Tibial nerve (tissue), 4 donors: ENCODE data around the gene MOCOS.

ENCODE experiments used
- EP300 ChIP-seq, 2 donors: sonication (generic); formaldehyde crosslinking; IDR thresholded peaks; one replicate each; pipeline ENCODE4 v1.6.1; 2017; ENCODE audit warnings: antibody characterized with exemption in 2 of 2, mild to moderate bottlenecking in 1 of 2
- POLR2A ChIP-seq, 2 donors: fragments of 450-650 bp; IDR thresholded peaks; one replicate each; pipeline ENCODE4 v1.6.1; 2017; ENCODE audit warnings: antibody characterized with exemption in 2 of 2, mild to moderate bottlenecking in 2 of 2, moderate library complexity in 2 of 2
- TF ChIP-seq, protein P1 (sequence below), 5 experiments: fragments of 200-600 bp in 3 of 5; fragments of 450-650 bp in 2 of 5; sonication (generic) in 3 of 5; IDR thresholded peaks; one replicate each; pipeline ENCODE4 v1.5.1; 2016 to 2019; ENCODE audit warnings: antibody characterized with exemption in 5 of 5, mild to moderate bottlenecking in 3 of 5, moderate library complexity in 2 of 5

DNA sequence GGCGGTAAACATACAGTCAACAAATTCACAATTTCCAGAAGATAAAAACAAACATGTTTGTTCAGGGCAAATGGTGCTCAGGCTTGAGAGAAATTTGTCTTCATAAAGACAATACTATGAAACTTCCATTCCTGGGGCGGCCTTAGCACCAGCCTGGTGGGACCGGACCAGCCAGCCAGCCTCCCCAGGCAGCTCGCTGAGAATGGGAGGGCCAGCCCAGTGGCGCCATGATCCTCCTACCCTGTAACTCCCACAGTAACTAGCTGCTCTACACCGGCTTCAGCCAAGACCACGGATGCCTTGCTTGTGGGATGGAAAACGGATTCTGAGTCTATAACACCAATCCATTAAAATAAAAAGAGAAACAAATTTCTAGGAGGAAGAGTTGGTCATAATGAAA is 86.0 kb downstream of the MOCOS start:
- TF ChIP-seq, protein P1, sequence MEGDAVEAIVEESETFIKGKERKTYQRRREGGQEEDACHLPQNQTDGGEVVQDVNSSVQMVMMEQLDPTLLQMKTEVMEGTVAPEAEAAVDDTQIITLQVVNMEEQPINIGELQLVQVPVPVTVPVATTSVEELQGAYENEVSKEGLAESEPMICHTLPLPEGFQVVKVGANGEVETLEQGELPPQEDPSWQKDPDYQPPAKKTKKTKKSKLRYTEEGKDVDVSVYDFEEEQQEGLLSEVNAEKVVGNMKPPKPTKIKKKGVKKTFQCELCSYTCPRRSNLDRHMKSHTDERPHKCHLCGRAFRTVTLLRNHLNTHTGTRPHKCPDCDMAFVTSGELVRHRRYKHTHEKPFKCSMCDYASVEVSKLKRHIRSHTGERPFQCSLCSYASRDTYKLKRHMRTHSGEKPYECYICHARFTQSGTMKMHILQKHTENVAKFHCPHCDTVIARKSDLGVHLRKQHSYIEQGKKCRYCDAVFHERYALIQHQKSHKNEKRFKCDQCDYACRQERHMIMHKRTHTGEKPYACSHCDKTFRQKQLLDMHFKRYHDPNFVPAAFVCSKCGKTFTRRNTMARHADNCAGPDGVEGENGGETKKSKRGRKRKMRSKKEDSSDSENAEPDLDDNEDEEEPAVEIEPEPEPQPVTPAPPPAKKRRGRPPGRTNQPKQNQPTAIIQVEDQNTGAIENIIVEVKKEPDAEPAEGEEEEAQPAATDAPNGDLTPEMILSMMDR (IDR thresholded peaks at IDR 0.05), result no peak
- no peak for TF ChIP-seq POLR2A (IDR thresholded peaks at IDR 0.05)
- TF ChIP-seq EP300 (IDR thresholded peaks at IDR 0.05), result no peak
